ENCODE data around the gene ARHGAP9.
"Not testable (repeated sequence)": the region's sequence is repeated elsewhere in the genome, so short reads cannot be mapped to it uniquely, and the experiment has no call there.

GRCh38 chr12:57495051-57495701 lies 15.5 kb upstream of the ARHGAP9 start:
- not testable (repeated sequence) for TF ChIP-seq CTCF (IDR thresholded peaks at IDR 0.05); POLR2AphosphoS5 (IDR thresholded peaks at IDR 0.05); EP300 (IDR thresholded peaks at IDR 0.05; ENCODE audit: low read depth)
